D721Med (cell line): ENCODE measurements around the gene LCP1.

Experiments used
- DNase-seq: peaks from one replicate; pipeline ENCODE4 v3.0.0; 2011; ENCODE audit warnings: low spot score; ENCODE audit not compliant: insufficient read length
- FAIRE-seq: peaks from 2 replicates; lab custom pipeline; 2011; peaks lifted over from hg19 to GRCh38; lab: Jason Lieb, UNC
- CTCF ChIP-seq: IDR thresholded peaks from 2 replicates; pipeline ENCODE4 v1.5.1; 2012; ENCODE audit warnings: mild to moderate bottlenecking, control low read depth; ENCODE audit not compliant: insufficient read depth; ENCODE audit errors: missing control alignments

The LCP1 gene

GRCh38 chr13:46195016-46195415 is 13.0 kb upstream of the LCP1 start:
- DNase-seq = no peak
- TF ChIP-seq CTCF = no peak
- FAIRE-seq = no peak

GRCh38 chr13:46192412-46192811 is 10.4 kb upstream of the LCP1 start:
- DNase-seq (no peak), FAIRE-seq (no peak)
- TF ChIP-seq CTCF = no peak

- no peak for FAIRE-seq
- TF ChIP-seq CTCF = no peak
These were observed 3.7 kb upstream of the LCP1 start for GRCh38 chr13:46185634-46186033.

GRCh38 chr13:46184277-46184699 is 2.3 kb upstream of the LCP1 start:
- FAIRE-seq (no peak), DNase-seq (no peak)
- TF ChIP-seq CTCF = peak; percentile 48

More at GRCh38 chr13:46185634-46186033, 3.7 kb upstream of the LCP1 start:
- no peak for DNase-seq

GRCh38 chr13:46183018-46183946 is 1.3 kb upstream of the LCP1 start:
- no peak for DNase-seq
- no peak for TF ChIP-seq CTCF
- no peak for FAIRE-seq

GRCh38 chr13:46182491-46182877 is 507 bp upstream of the LCP1 start:
- no peak for TF ChIP-seq CTCF
- DNase-seq (no peak), FAIRE-seq (no peak)

- FAIRE-seq (no peak), DNase-seq (no peak)
- TF ChIP-seq CTCF = no peak
These were observed 569 bp downstream of the LCP1 start for GRCh38 chr13:46181377-46181839.
